T-cell (primary cell): Measurements from ENCODE around the gene CNTN2. TPM values are rescaled to one million over a fixed set of nuclear protein-coding genes. Genes with fewer than 3 reads are reported as not detected.

Experiments used
- ATAC-seq, 4 experiments: fragments of 200-7000 bp in 3 of 4; fragments of 150-1000 bp in 1 of 4; cut with Tn5 transposase; replicated peaks in 1 of 4; 1 replicate in 3 of 4; 2 replicates in 1 of 4; pipeline ENCODE4 v1.10.0; 2021; ENCODE audit warnings: moderate library complexity in 3 of 4, mild to moderate bottlenecking in 2 of 4, moderate number of reproducible peaks in 1 of 4
- CTCF ChIA-PET, 2 donors: fragments of 300-600 bp; sonication (Branson Sonifier 250); formaldehyde crosslinking; loops; one replicate each; lab custom pipeline; 2022; ENCODE audit warnings: antibody characterized with exemption in 2 of 2; lab: Charles Lee
- POLR2A ChIA-PET, 2 donors: fragments of 300-600 bp; sonication (Branson Sonifier 250); formaldehyde crosslinking; loops; one replicate each; lab custom pipeline; 2022; ENCODE audit warnings: antibody characterized with exemption in 2 of 2; lab: Charles Lee
- DNase-seq, 35 experiments: peaks; one replicate each; pipeline versions ENCODE4 v3.0.0 to v3.0.0-alpha.2; 2013 to 2023
- H3K27ac ChIP-seq: one replicate; pipeline ENCODE4 v1.5.1; 2013; ENCODE audit warnings: low read length
- H3K27me3 ChIP-seq, 2 experiments: replicated peaks in 1 of 2; 1 replicate in 1 of 2; 2 replicates in 1 of 2; pipeline versions ENCODE4 v1.6.1 to v1.7.0; 2013; ENCODE audit warnings: low read length in 1 of 2, mixed read lengths in 1 of 2; ENCODE audit not compliant: control insufficient read depth in 2 of 2, insufficient read depth in 2 of 2; ENCODE audit errors: extremely low read depth in 1 of 2
- H3K36me3 ChIP-seq, 2 donors: 1 replicate in 1 of 2; 2 replicates in 1 of 2; pipeline versions ENCODE4 v1.6.1 to v1.7.0; 2013; ENCODE audit warnings: low read length in 1 of 2; ENCODE audit not compliant: control insufficient read depth in 2 of 2, insufficient read depth in 1 of 2; ENCODE audit errors: extremely low read depth in 1 of 2
- H3K4me1 ChIP-seq, 2 experiments: 1 replicate in 1 of 2; 2 replicates in 1 of 2; pipeline versions ENCODE4 v1.6.1 to v1.7.0; 2013; ENCODE audit warnings: low read length in 2 of 2, mixed read lengths in 1 of 2; ENCODE audit not compliant: insufficient read depth in 2 of 2, control insufficient read depth in 1 of 2; ENCODE audit errors: extremely low read depth in 1 of 2
- H3K4me3 ChIP-seq, 2 donors: 1 replicate in 1 of 2; 2 replicates in 1 of 2; pipeline versions ENCODE4 v1.5.1 to v1.7.0; 2013; ENCODE audit warnings: mild to moderate bottlenecking in 2 of 2, low read length in 1 of 2, moderate library complexity in 1 of 2; ENCODE audit not compliant: control insufficient read depth in 1 of 2; ENCODE audit errors: extremely low read depth in 1 of 2
- H3K9me3 ChIP-seq: 2 replicates; pipeline ENCODE4 v1.7.0; 2013
- H3K27ac Mint-ChIP-seq, 2 donors: one replicate each; pipeline ENCODE4 v1.8.0; 2020 to 2021; ENCODE audit warnings: mild to moderate bottlenecking in 2 of 2, mixed read lengths in 2 of 2
- H3K27me3 Mint-ChIP-seq, 2 donors: one replicate each; pipeline ENCODE4 v1.8.0; 2021 to 2022; ENCODE audit warnings: mixed read lengths in 2 of 2
- H3K36me3 Mint-ChIP-seq: one replicate; pipeline ENCODE4 v1.8.0; 2021; ENCODE audit warnings: mixed read lengths
- H3K4me1 Mint-ChIP-seq, 3 donors: one replicate each; pipeline ENCODE4 v1.8.0; 2020 to 2022; ENCODE audit warnings: mixed read lengths in 3 of 3, mild to moderate bottlenecking in 1 of 3
- H3K4me3 Mint-ChIP-seq, 3 donors: one replicate each; pipeline ENCODE4 v1.8.0; 2020 to 2022; ENCODE audit warnings: mild to moderate bottlenecking in 3 of 3, mixed read lengths in 3 of 3, moderate library complexity in 3 of 3
- H3K9me3 Mint-ChIP-seq, 3 donors: one replicate each; pipeline ENCODE4 v1.8.0; 2020 to 2022; ENCODE audit warnings: mixed read lengths in 3 of 3
- WGBS: methylation state at CpG from one replicate; pipeline ENCODE4 v1.1.5; 2013; ENCODE audit warnings: missing lambda C conversion rate; ENCODE audit not compliant: insufficient coverage; 5-methylcytosine and 5-hydroxymethylcytosine counted together
- total RNA-seq, 35 experiments: library from RNA in 6 of 35; stranded (reverse) in 6 of 35; fragments of 120-200 nt in 1 of 35; gene quantifications; one replicate each; pipeline versions ENCODE4 v1.2.1 to v1.2.4 and lab custom pipeline; 2013 to 2026

Gene CNTN2
- total RNA-seq, 5 donors from 2014 or later (not counting 1 experiment from before 2014, with no cell fraction given) = not detected

- DNase-seq (no peak), ATAC-seq (no peak)
- no peaks in the 10 kb centered on the region for H3K4me1 ChIP-seq
- CTCF ChIA-PET = no interaction called here
- Mint-ChIP-seq H3K4me1 (peaks cover 0 to 5% (median 0%) of the 10 kb centered on the region in 3 donors), H3K9me3 (no peaks in the 10 kb centered on the region), H3K36me3 (peaks cover 50% of the 10 kb centered on the region), H3K27ac (no peak overlapping the region), H3K27me3 (no peaks in the 10 kb centered on the region), H3K4me3 (no peak overlapping the region)
- no peaks in the 10 kb centered on the region for H3K27me3 ChIP-seq
- no peak overlapping the region for H3K4me3 ChIP-seq
- peaks cover 8 to 80% of the 10 kb centered on the region in 2 donors for H3K36me3 ChIP-seq
- no peak overlapping the region for H3K27ac ChIP-seq
- H3K9me3 ChIP-seq = no peaks in the 10 kb centered on the region
- POLR2A ChIA-PET = no interaction called here
- WGBS = 94% methylated on average over 4 of the region's 4 CpGs
Observed at GRCh38 chr1:205091043-205091740, 48.2 kb downstream of the CNTN2 start.

GRCh38 chr1:205095422-205095821 lies 52.4 kb downstream of the CNTN2 start:
- Histone ChIP-seq H3K27ac (no peak overlapping the region), H3K27me3 (no peaks in the 10 kb centered on the region), H3K4me1 (no peaks in the 10 kb centered on the region), H3K36me3 (peaks cover 23 to 92% of the 10 kb centered on the region in 2 donors), H3K9me3 (no peaks in the 10 kb centered on the region), H3K4me3 (no peak overlapping the region)
- H3K27ac Mint-ChIP-seq = no peak overlapping the region
- H3K9me3 Mint-ChIP-seq = no peaks in the 10 kb centered on the region
- H3K36me3 Mint-ChIP-seq = peaks cover 64% of the 10 kb centered on the region
- no peaks in the 10 kb centered on the region for H3K4me1 Mint-ChIP-seq
- no peaks in the 10 kb centered on the region for H3K27me3 Mint-ChIP-seq
- ChIA-PET POLR2A (interaction anchor here in 1 of 2 donors (0.6 to 0.7 kb wide), 2 partner anchors 15 to 20 kb away, joined by 3 read pairs; no protein-coding TSS in a partner anchor), CTCF (no interaction called here)
- no peak for ATAC-seq
- H3K4me3 Mint-ChIP-seq = no peak overlapping the region
- DNase-seq = no peak

DNA sequence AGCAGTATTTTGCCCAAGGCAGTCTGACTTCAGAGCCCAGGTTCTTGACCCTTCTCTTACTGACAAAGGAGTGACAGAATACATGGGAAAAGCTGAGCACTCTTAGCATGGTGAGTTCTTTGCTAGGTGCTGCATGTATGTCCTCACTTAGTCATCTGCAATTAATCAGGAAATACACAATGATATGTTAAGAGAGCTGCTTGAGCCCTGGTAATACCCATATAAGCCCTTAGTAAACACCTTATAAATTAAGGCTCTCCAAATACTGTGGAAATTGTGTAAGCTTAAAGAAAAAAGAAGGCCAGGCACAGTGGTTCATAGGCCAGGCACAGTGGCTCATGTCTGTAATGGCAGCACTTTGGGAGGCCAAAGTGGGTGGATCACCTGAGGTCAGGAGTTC lies 55.2 kb downstream of the CNTN2 start:
- Mint-ChIP-seq H3K4me3 (no peak overlapping the region), H3K27me3 (no peaks in the 10 kb centered on the region), H3K27ac (no peak overlapping the region), H3K9me3 (no peaks in the 10 kb centered on the region), H3K4me1 (no peaks in the 10 kb centered on the region), H3K36me3 (peaks cover 75% of the 10 kb centered on the region)
- Histone ChIP-seq H3K27ac (no peak overlapping the region), H3K27me3 (no peaks in the 10 kb centered on the region), H3K9me3 (no peaks in the 10 kb centered on the region), H3K4me1 (no peaks in the 10 kb centered on the region), H3K36me3 (peaks cover 27 to 88% of the 10 kb centered on the region in 2 donors), H3K4me3 (no peak overlapping the region)
- ATAC-seq = no peak
- ChIA-PET CTCF (interaction anchor here in 1 of 2 donors (0.6 kb wide), 1 partner anchor 660 kb away, joined by 3 read pairs; no protein-coding TSS in a partner anchor), POLR2A (interaction anchor here in 1 of 2 donors (0.6 kb wide), 1 partner anchor 559 kb away, joined by 5 read pairs; no protein-coding TSS in a partner anchor)
- DNase-seq = no peak

GRCh38 chr1:205102404-205102803 lies 59.4 kb downstream of the CNTN2 start:
- Histone ChIP-seq H3K4me3 (no peak overlapping the region), H3K9me3 (no peaks in the 10 kb centered on the region), H3K27ac (no peak overlapping the region), H3K27me3 (no peaks in the 10 kb centered on the region), H3K4me1 (no peaks in the 10 kb centered on the region), H3K36me3 (peaks cover 20 to 92% of the 10 kb centered on the region in 2 donors)
- peaks cover 3 to 7% (median 4%) of the 10 kb centered on the region in 3 donors for H3K4me1 Mint-ChIP-seq
- ChIA-PET POLR2A (no interaction called here), CTCF (no interaction called here)
- no peak overlapping the region for H3K4me3 Mint-ChIP-seq
- no peaks in the 10 kb centered on the region for H3K9me3 Mint-ChIP-seq
- peaks cover 77% of the 10 kb centered on the region for H3K36me3 Mint-ChIP-seq
- DNase-seq (no peak), ATAC-seq (no peak)
- no peak overlapping the region for H3K27ac Mint-ChIP-seq
- no CpG with 5 or more reads among the region's 3 CpGs for WGBS
- H3K27me3 Mint-ChIP-seq = no peaks in the 10 kb centered on the region

- no peaks in the 10 kb centered on the region for H3K9me3 Mint-ChIP-seq
- DNase-seq (no peak), ATAC-seq (no peak)
- H3K27ac ChIP-seq = no peak overlapping the region
- no peaks in the 10 kb centered on the region for H3K9me3 ChIP-seq
- no peak overlapping the region for H3K4me3 Mint-ChIP-seq
- no peak overlapping the region for H3K4me3 ChIP-seq
- H3K27me3 ChIP-seq = no peaks in the 10 kb centered on the region
- H3K36me3 ChIP-seq = peaks cover 0 to 67% of the 10 kb centered on the region in 2 donors
- H3K27ac Mint-ChIP-seq = no peak overlapping the region
- no peaks in the 10 kb centered on the region for H3K27me3 Mint-ChIP-seq
- ChIA-PET POLR2A (no interaction called here), CTCF (no interaction called here)
- WGBS = 100% methylated on average over 4 of the region's 4 CpGs
- H3K4me1 Mint-ChIP-seq = peaks cover 5 to 12% (median 10%) of the 10 kb centered on the region in 3 donors
- no peaks in the 10 kb centered on the region for H3K4me1 ChIP-seq
- H3K36me3 Mint-ChIP-seq = peaks cover 56% of the 10 kb centered on the region
Observed at GRCh38 chr1:205107327-205107726, 64.3 kb downstream of the CNTN2 start.

- POLR2A ChIA-PET = no interaction called here
- CTCF ChIA-PET = interaction anchor here in 1 of 2 donors (1.0 kb wide), 1 partner anchor 148 kb away, joined by 3 read pairs; no protein-coding TSS in a partner anchor
- H3K36me3 Mint-ChIP-seq = peaks cover 51% of the 10 kb centered on the region
Observed at GRCh38 chr1:205108464-205108863, 65.5 kb downstream of the CNTN2 start.

More at GRCh38 chr1:205108464-205108863, 65.5 kb downstream of the CNTN2 start:
- no peaks in the 10 kb centered on the region for H3K9me3 Mint-ChIP-seq
- Histone ChIP-seq H3K9me3 (no peaks in the 10 kb centered on the region), H3K27ac (no peak overlapping the region), H3K4me1 (no peaks in the 10 kb centered on the region), H3K36me3 (peaks cover 0 to 69% of the 10 kb centered on the region in 2 donors), H3K27me3 (no peaks in the 10 kb centered on the region), H3K4me3 (no peak overlapping the region)
- peaks cover 5 to 12% (median 10%) of the 10 kb centered on the region in 3 donors for H3K4me1 Mint-ChIP-seq
- no peaks in the 10 kb centered on the region for H3K27me3 Mint-ChIP-seq
- no peak for DNase-seq
- 93% methylated on average over 3 of the region's 4 CpGs for WGBS
- ATAC-seq = no peak
- H3K27ac Mint-ChIP-seq = peak overlapping the region in 1 of 2 donors; percentile 29
- no peak overlapping the region for H3K4me3 Mint-ChIP-seq
